Measurements from ENCODE around the gene RHBDD1.
"Not testable (repeated sequence)": the region's sequence is repeated elsewhere in the genome, so short reads cannot be mapped to it uniquely, and the experiment has no call there.

- TF ChIP-seq CTCF, POLR2A (IDR thresholded peaks at IDR 0.05): not testable (repeated sequence)
Measured at GRCh38 chr2:226843001-226843400, 7.1 kb downstream of the RHBDD1 start.

Data from stomach (tissue), 4 donors.